Kidney (tissue), 14 donors: Measurements from ENCODE around the gene AGO3. TPM values are rescaled to one million over a fixed set of nuclear protein-coding genes. Genes with fewer than 3 reads are reported as not detected.

Source experiments
- DNase-seq, 5 donors: peaks; one replicate each; pipeline ENCODE4 v3.0.0-alpha.2; 2013 to 2020
- FAIRE-seq: peaks from 2 replicates; lab custom pipeline; 2012; peaks lifted over from hg19 to GRCh38; lab: Jason Lieb, UNC
- H3K27ac ChIP-seq, 2 donors: one replicate each; pipeline ENCODE4 v1.7.0; 2013; ENCODE audit warnings: low read depth in 2 of 2, low read length in 2 of 2, inconsistent platforms in 1 of 2
- H3K27me3 ChIP-seq: one replicate; pipeline ENCODE4 v1.7.1; 2013; ENCODE audit warnings: low read length, inconsistent platforms; ENCODE audit not compliant: control insufficient read depth, insufficient read depth
- H3K36me3 ChIP-seq, 3 donors: one replicate each; pipeline versions ENCODE4 v1.7.0 to v1.7.1; 2013; ENCODE audit warnings: low read length in 3 of 3, control low read depth in 1 of 3, inconsistent platforms in 1 of 3; ENCODE audit not compliant: insufficient read depth in 3 of 3, control insufficient read depth in 2 of 3
- H3K4me1 ChIP-seq, 3 donors: one replicate each; pipeline versions ENCODE4 v1.7.0 to v1.7.1; 2013; ENCODE audit warnings: low read length in 3 of 3, inconsistent platforms in 1 of 3, low read depth in 1 of 3; ENCODE audit not compliant: control insufficient read depth in 2 of 3, insufficient read depth in 2 of 3
- H3K4me3 ChIP-seq, 3 donors: one replicate each; pipeline versions ENCODE4 v1.7.0 to v1.8.1; 2013; ENCODE audit warnings: low read length in 3 of 3, control low read depth in 1 of 3, inconsistent platforms in 1 of 3
- H3K9ac ChIP-seq, 3 donors: one replicate each; pipeline versions ENCODE4 v1.7.0 to v1.7.1; 2013; ENCODE audit warnings: low read length in 3 of 3, control low read depth in 1 of 3, inconsistent platforms in 1 of 3
- H3K9me3 ChIP-seq, 3 donors: one replicate each; pipeline versions ENCODE4 v1.7.0 to v1.7.1; 2013; ENCODE audit warnings: low read length in 3 of 3, control low read depth in 1 of 3, inconsistent platforms in 1 of 3; ENCODE audit not compliant: control insufficient read depth in 2 of 3, insufficient read depth in 1 of 3
- CTCF ChIP-seq: IDR thresholded peaks from 3 replicates; pipeline ENCODE4 v1.5.1; 2012; ENCODE audit warnings: mild to moderate bottlenecking, moderate library complexity, borderline replicate concordance; ENCODE audit not compliant: insufficient read depth; ENCODE audit errors: extremely low read depth
- intact Hi-C: fragments of 100-400 bp; cut with DNase I; formaldehyde crosslinking; loops from one replicate; pipeline ENCODE4 v1.11.1; 2022
- polyA plus RNA-seq: library from polyadenylated mRNA; stranded (reverse); fragments of 350-450 nt; fragmentation: Illumina TruSeq; extraction: RNeasy Lipid Tissue Mini Kit (QIAGEN cat#74804); gene quantifications from one replicate; pipeline ENCODE4 v1.2.3, GENCODE V29; 2014; ENCODE audit warnings: low read depth, low replicate concordance; ENCODE audit not compliant: insufficient read depth
- total RNA-seq: library from RNA; stranded (reverse); fragmentation: NEBNext Ultra II Directional; extraction: Animal tissue kit (Norgen Biotek cat#: 25700); gene quantifications from one replicate; pipeline ENCODE4 v1.2.1, GENCODE V29; 2021
- donor health status: control.
- donor health status: control.
- donor health status: control.
- donor health status: control.
- donor health status: control.
- donor health status: DM: yes; HTN: yes; CAD: no.
- donor health status: Normal renal cell carcinoma (clear cell type).

The AGO3 gene
- total and polyA plus RNA-seq, 2 donors from 2014 or later, result 2.8 to 28.2 TPM

- TF ChIP-seq CTCF, result no peak
- DNase-seq (no peak), FAIRE-seq (no peak)
- peaks cover 0 to 41% (median 30%) of the 10 kb centered on the region in 3 donors for H3K36me3 ChIP-seq
- H3K9me3 ChIP-seq, result no peaks in the 10 kb centered on the region
- no peaks in the 10 kb centered on the region for H3K4me1 ChIP-seq
- no peak overlapping the region for H3K4me3 ChIP-seq
- H3K27ac ChIP-seq, result no peak overlapping the region
- intact Hi-C loops, result no loop called here
- H3K27me3 ChIP-seq, result no peaks in the 10 kb centered on the region
- no peak overlapping the region for H3K9ac ChIP-seq
These were observed 36.2 kb upstream of the AGO3 start for GRCh38 chr1:35894656-35895055.

GRCh38 chr1:35899941-35900340 lies 31.0 kb upstream of the AGO3 start:
- peaks cover 2 to 16% (median 13%) of the 10 kb centered on the region in 3 donors for H3K36me3 ChIP-seq
- no peak for TF ChIP-seq CTCF
- FAIRE-seq, result no peak
- no peak overlapping the region for H3K9ac ChIP-seq
- no peaks in the 10 kb centered on the region for H3K9me3 ChIP-seq
- no peak overlapping the region for H3K27ac ChIP-seq
- intact Hi-C loops, result no loop called here
- no peak for DNase-seq
- no peaks in the 10 kb centered on the region for H3K4me1 ChIP-seq
- H3K27me3 ChIP-seq, result no peaks in the 10 kb centered on the region
- no peak overlapping the region for H3K4me3 ChIP-seq

GRCh38 chr1:35901235-35901634 lies 29.7 kb upstream of the AGO3 start:
- Histone ChIP-seq H3K4me1 (no peaks in the 10 kb centered on the region), H3K27ac (no peak overlapping the region), H3K4me3 (no peak overlapping the region), H3K9me3 (no peaks in the 10 kb centered on the region), H3K9ac (no peak overlapping the region), H3K36me3 (peaks cover 2 to 13% (median 13%) of the 10 kb centered on the region in 3 donors), H3K27me3 (no peaks in the 10 kb centered on the region)
- TF ChIP-seq CTCF, result no peak
- DNase-seq, result no peak
- intact Hi-C loops, result no loop called here
- no peak for FAIRE-seq

- intact Hi-C loops, result no loop called here
- FAIRE-seq (no peak), DNase-seq (no peak)
- H3K27ac ChIP-seq, result no peak overlapping the region
- H3K27me3 ChIP-seq, result no peaks in the 10 kb centered on the region
- H3K9ac ChIP-seq, result no peak overlapping the region
- no peak for TF ChIP-seq CTCF
- no peak overlapping the region for H3K4me3 ChIP-seq
- H3K36me3 ChIP-seq, result peaks cover 2 to 21% (median 19%) of the 10 kb centered on the region in 3 donors
- H3K9me3 ChIP-seq, result no peaks in the 10 kb centered on the region
- H3K4me1 ChIP-seq, result no peaks in the 10 kb centered on the region
These were observed 28.2 kb upstream of the AGO3 start for GRCh38 chr1:35902671-35903070.
